ENCODE measurements around the gene SGTA.

The SGTA gene

GRCh38 chr19:2777952-2778683 lies 5.0 kb downstream of the SGTA start:
- TF ChIP-seq CTCF (IDR thresholded peaks at IDR 0.05; ENCODE audit: low read depth, low read length, missing control alignments) = no peak
- in situ Hi-C loops (cut with HindIII; ENCODE audit: low sequenced_read_pairs) = no loop called here
- no peak overlapping the region for H3K4me3 ChIP-seq (ENCODE audit: low read depth, low read length)
- DNase-seq (ENCODE audit: low read depth) = no peak

- no peak overlapping the region for H3K4me3 ChIP-seq (ENCODE audit: low read depth, low read length)
- in situ Hi-C loops (cut with HindIII; ENCODE audit: low sequenced_read_pairs) = no loop called here
- TF ChIP-seq CTCF (IDR thresholded peaks at IDR 0.05; ENCODE audit: low read depth, low read length, missing control alignments) = no peak
- DNase-seq (ENCODE audit: low read depth) = peak; percentile 26
Observed at GRCh38 chr19:2775556-2776430, 7.3 kb downstream of the SGTA start.

GRCh38 chr19:2774953-2775555 lies 8.0 kb downstream of the SGTA start:
- TF ChIP-seq CTCF (IDR thresholded peaks at IDR 0.05; ENCODE audit: low read depth, low read length, missing control alignments) = no peak
- no peak overlapping the region for H3K4me3 ChIP-seq (ENCODE audit: low read depth, low read length)
- in situ Hi-C loops (cut with HindIII; ENCODE audit: low sequenced_read_pairs) = no loop called here
- DNase-seq (ENCODE audit: low read depth) = no peak

- H3K4me3 ChIP-seq (ENCODE audit: low read depth, low read length) = no peak overlapping the region
- TF ChIP-seq CTCF (IDR thresholded peaks at IDR 0.05; ENCODE audit: low read depth, low read length, missing control alignments) = no peak
- in situ Hi-C loops (cut with HindIII; ENCODE audit: low sequenced_read_pairs) = no loop called here
- no peak for DNase-seq (ENCODE audit: low read depth)
Observed at GRCh38 chr19:2774083-2774679, 8.9 kb downstream of the SGTA start.

- in situ Hi-C loops (cut with HindIII; ENCODE audit: low sequenced_read_pairs) = no loop called here
- H3K4me3 ChIP-seq (ENCODE audit: low read depth, low read length) = no peak overlapping the region
- TF ChIP-seq CTCF (IDR thresholded peaks at IDR 0.05; ENCODE audit: low read depth, low read length, missing control alignments) = no peak
- no peak for DNase-seq (ENCODE audit: low read depth)
Observed at GRCh38 chr19:2771786-2772674, 11.0 kb downstream of the SGTA start.
